A172 (cell line): ENCODE results near the gene ADAMTS18. TPM values are rescaled to one million over a fixed set of nuclear protein-coding genes. Genes with fewer than 3 reads are reported as not detected.
"Not testable (repeated sequence)": the region's sequence is repeated elsewhere in the genome, so short reads cannot be mapped to it uniquely, and the experiment has no call there.

Experiments used
- DNase-seq: peaks from one replicate; pipeline ENCODE4 v3.0.0-alpha.2; 2015; ENCODE audit warnings: low spot score
- total RNA-seq: library from RNA; depleted of rRNA; stranded (reverse); fragments of >200 nt; shearing (Covaris generic); gene quantifications from 2 replicates; pipeline ENCODE4 v1.2.3, GENCODE V29; 2014; rRNA removed

The ADAMTS18 gene, protein sequence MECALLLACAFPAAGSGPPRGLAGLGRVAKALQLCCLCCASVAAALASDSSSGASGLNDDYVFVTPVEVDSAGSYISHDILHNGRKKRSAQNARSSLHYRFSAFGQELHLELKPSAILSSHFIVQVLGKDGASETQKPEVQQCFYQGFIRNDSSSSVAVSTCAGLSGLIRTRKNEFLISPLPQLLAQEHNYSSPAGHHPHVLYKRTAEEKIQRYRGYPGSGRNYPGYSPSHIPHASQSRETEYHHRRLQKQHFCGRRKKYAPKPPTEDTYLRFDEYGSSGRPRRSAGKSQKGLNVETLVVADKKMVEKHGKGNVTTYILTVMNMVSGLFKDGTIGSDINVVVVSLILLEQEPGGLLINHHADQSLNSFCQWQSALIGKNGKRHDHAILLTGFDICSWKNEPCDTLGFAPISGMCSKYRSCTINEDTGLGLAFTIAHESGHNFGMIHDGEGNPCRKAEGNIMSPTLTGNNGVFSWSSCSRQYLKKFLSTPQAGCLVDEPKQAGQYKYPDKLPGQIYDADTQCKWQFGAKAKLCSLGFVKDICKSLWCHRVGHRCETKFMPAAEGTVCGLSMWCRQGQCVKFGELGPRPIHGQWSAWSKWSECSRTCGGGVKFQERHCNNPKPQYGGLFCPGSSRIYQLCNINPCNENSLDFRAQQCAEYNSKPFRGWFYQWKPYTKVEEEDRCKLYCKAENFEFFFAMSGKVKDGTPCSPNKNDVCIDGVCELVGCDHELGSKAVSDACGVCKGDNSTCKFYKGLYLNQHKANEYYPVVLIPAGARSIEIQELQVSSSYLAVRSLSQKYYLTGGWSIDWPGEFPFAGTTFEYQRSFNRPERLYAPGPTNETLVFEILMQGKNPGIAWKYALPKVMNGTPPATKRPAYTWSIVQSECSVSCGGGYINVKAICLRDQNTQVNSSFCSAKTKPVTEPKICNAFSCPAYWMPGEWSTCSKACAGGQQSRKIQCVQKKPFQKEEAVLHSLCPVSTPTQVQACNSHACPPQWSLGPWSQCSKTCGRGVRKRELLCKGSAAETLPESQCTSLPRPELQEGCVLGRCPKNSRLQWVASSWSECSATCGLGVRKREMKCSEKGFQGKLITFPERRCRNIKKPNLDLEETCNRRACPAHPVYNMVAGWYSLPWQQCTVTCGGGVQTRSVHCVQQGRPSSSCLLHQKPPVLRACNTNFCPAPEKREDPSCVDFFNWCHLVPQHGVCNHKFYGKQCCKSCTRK (N-terminal part only)
- not detected in 2 replicates for total RNA-seq

DNA sequence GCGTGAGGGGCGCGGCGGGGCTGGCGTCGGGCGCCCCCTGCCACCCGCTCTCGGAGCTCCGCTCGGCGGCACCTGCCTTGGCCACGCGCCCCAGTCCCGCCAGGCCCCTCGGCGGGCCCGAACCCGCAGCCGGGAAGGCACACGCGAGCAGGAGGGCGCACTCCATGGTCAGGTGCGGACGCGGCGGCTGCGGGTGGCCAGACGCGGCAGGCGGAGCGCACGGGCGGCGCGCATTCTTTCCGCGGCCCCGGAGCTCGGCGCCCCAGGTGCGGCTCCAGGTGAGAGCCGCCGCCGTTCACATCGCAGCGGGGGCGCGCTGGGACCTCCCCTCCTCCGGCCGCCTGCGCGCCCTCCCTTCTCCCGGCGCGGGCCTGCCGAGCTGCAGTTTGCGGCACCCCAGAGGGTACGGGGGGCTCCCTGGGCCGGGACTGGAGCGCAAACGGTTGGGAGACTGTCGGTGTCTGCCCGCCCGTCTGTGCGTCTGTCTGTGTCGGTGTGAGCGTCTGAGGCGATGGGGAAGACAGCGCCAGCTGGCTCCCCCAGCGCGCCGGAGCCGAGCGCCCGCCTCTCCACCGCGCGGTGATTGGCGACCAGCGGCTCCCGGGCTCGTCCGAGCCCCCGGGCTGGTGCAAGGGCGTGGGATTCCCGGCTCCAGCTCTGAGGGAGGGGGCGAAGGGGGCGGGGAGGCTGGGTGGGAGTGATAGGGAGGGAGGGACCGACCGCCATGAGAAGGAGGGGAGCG is at the start of gene ADAMTS18:
ADAMTS18 (minus strand) TSS at position 505 of the 742 bp plus-strand sequence; CDS start at position 166, 339 bp downstream.
- no peak for DNase-seq

DNA sequence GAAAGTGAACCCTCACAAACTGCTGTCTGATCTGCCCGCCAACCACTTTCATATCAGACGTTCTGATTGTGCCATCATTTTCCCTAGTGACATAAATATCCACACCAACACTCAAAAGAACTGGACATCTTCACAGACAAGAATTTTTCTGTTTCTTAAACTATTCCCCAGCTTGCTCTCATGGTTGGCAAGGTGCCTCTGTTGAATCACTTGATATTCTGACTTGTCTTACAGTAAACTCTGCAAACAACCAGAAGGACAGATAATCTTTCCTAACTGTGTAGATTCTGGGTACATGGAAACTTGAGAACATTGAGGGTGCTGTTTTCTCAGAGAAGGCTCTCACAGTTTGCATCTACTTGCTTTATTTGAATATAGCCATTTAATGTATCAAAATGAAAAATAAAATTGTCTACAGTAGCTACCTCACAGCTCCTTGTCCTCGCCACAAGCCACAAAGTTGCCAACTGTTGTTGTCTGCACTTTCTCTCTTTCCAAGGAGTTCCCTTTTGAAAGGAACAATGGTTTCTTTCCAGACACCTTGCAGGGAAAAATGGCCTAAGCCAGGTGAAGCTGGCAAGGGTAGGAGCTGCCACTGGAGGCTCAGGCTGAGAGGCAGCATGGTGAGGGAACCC is 46.0 kb upstream of the ADAMTS18 start:
- no peak for DNase-seq

DNA sequence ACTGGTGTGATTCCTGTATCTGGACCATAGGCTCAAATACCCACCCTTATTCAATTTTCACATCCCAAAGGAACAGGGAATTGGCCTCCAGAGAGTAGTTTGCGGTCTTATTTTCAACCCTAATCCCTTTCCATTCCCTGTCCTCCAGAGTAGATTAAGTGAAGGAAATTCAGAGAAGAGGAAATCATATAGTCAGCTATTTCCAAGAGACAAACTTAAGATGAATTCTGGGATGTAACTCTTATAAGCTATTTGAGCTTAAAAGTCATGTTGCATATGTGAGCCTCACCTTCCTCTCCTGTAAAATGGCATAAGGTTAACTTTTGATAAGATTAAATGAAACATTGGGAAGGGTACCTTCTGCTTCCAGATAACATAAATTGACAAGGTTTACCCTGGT is 37.4 kb upstream of the ADAMTS18 start:
- no peak for DNase-seq

DNA sequence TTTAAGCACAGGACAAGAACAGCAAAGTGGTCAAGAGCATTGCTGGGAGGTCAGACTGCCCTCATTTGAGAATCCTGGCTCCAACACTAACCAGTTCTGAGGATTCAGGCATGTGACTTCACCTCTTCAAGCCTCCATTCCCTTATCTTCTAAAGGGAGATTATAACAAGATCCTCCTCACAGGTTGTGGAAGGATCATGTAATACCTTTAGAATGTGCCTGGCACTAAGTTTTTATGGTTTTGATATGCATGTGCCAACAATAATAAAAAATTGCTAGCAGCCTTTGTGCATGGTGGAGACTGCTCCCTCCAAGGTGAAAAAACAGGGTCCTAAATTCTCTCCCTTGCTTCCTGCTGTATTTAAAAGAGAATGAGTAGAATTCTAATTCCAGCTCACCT is 36.0 kb upstream of the ADAMTS18 start:
- DNase-seq = no peak

DNA sequence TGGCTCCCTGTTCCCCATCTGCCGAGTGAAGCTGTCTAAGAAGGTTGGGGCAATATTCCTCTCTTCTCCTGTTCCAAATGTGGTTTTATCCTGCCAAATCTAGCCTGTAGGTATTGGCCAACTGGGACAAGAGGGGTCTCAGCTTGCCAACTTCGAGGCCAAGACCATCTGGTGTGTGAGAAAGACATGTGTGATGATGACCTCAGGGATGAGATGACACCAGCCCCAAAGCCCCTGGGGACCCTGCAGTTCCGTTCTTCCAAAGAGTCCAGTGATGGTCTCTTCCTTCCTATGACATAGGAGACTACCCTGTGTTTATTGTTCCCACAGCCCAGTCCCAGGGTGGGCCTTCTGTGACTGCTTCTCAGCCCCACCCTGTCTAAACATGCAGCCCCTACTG is 34.8 kb upstream of the ADAMTS18 start:
- DNase-seq = no peak

DNA sequence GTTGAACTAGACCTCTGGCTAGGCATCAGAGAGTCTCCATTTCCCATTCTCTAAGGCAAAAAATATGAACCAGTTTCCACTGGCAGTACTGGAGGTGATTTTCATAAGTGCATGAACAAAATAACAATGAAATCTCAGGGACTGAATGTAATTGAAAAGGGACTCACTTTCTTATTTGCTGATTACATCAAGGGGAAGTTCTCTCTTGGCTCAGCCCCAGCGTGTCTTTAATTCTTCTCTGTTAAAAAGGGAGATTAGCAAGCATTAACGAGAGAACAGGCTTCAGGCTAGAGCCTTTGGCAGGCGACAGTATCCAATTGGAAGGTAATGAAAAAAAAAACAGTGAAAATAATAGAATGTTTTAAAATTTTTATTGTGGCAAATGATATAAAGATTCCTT is 34.0 kb upstream of the ADAMTS18 start:
- DNase-seq = no peak

DNA sequence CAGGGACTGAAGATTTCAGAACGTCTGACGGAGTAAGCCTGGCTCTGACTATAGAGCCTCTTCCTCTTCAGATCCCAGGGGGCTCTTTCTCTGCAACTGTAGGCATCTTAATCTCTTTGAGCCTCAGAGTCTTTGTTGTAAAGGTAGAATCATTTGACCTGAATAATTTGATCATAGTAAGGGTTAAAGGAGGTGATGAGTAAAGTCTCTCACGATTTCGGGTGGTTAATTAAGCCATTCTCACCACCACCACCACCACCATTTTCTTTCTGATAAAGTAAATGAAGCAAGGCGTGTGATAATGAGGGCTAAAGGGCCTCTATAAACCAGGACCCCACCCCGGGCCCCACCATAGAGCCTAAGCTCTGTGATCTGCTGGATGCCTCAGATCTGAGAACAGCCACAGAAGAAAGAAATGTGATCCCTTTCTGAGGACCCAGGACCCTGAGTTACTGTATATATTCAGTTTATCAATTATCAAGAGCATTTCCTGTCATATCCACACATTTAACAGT is 33.0 kb upstream of the ADAMTS18 start:
- no peak for DNase-seq

DNA sequence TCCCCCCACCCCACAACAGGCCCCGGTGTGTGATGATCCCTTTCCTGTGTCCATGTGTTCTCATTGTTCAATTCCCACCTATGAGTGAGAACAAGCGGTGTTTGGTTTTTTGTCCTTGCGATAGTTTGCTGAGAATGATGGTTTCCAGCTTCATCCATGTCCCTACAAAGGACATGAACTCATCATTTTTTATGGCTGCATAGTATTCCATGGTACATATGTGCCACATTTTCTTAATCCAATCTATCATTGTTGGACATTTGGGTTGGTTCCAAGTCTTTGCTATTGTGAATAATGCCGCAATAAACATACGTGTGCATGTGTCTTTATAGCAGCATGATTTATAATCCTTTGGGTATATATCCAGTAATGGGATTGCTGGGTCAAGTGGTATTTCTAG is 28.8 kb upstream of the ADAMTS18 start:
- not testable (repeated sequence) for DNase-seq

DNA sequence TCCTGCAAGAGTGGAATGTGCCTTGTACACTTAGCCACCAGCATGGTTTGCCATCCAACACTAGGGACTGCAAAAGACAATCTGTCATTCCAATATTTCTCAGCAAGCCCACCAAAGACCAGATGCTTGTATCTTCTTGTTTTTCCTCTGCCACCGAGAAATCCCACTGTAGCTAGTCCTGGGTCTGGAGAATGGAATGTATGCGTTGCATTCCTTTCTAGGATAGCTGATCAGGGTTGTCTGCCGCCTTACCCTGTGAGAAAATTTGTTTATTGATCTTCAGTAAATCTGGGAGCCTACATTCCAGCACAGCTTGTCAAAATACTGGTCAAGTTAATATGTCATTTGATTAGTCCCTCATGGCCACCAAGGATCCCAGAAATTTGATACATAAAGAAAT is 28.1 kb upstream of the ADAMTS18 start:
- no peak for DNase-seq

DNA sequence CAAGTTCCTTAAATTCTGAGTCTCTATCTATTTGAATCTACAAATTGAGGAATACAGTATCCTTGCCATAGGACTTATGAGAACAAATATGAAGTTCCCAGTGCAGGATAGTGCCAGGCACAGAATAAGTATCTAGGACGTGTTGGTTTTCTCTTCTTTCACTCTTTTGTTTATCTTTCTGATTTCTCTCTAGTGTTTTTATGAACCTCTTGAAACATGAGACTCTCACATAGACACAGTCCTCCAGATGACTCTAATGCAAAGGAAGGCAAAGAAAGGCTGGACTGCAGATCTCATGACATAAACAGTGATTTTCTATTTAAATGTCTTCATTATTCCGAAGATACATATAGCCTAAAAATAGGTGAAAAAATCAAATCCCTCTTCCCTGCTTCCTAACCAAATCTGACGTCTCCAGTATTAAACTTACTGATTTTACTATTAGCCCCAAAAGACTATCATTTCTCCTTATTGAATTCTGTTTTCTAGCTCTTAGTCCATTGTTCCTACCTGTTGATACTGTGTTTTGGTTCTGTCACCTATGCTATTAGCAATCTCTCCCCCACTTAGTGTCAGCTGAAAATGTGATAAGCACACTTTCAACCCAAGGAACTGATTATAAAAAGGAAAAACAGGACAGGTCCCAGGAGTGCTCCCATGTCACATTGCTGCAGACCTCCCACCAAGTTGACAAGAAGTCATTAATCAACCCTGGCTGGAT is 24.9 kb upstream of the ADAMTS18 start:
- DNase-seq = no peak

DNA sequence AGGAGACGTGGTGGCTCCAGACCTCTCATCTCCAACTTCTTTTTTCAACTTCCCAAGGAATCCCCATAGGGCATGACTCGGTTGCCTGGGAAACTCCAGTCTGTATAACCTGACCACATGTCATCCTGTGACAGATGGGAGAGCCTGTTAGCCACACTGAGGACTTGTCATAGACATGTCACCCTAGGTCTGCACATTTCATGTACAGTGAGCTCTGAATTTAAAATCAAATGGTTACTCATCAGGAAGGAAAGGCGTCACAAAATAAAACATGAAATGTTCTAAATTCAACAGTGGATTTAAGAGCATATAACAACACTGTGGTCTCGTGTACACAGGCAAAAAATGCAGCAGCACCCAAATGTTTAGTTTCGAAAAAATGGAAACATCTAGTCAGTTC is 22.2 kb upstream of the ADAMTS18 start:
- peak; percentile 16 for DNase-seq

DNA sequence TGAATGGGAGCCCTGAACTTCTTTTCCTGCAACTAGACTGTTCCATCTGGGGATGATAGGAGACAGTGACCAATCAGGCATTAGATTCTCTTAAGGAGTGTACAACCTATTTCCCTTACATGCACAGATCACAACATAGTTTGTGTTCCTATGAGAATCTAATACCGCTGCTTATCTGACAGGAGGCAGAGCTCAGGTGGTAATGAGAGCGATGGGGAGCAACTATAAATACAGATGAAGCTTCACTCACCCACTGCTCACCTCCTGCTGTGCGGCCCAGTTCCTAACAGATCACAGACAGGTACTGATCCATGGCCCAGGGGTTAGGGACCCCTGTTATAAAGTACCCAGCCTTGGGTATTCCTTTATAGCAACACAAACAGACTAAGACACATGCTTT is 17.4 kb upstream of the ADAMTS18 start:
- no peak for DNase-seq

DNA sequence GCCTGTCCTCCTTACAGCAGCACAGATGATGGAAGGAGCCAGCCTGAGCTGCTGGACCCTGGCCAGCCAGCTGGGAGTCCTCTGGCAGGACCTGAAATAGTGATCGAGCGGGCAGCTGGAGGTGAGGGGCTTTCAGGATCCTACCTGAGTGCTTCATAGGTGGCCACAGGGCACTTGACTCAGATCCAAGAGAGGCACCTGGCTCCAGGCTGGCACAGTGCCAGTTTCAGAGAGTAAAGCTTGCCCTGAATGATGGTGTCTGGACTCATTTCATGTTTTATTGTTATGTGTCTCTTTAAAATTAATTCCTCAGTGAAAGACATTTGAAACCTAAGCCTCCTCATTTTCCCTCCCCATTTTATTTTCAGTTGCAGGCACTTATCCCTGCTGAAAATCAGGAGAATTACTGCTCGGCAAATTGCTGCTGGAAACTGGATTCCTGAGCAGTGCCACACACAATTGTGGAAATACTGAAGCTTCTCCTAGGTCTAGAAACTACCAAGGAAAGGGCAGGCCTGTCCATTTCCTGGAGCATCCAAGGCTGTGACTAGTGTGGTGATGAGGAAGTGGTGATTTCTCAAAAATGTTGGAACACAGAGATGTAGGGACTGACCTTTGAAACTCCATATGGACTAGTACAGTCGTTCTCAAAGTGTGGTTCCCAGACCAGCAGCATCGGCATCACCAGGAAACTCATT is 16.1 kb upstream of the ADAMTS18 start:
- DNase-seq = no peak

DNA sequence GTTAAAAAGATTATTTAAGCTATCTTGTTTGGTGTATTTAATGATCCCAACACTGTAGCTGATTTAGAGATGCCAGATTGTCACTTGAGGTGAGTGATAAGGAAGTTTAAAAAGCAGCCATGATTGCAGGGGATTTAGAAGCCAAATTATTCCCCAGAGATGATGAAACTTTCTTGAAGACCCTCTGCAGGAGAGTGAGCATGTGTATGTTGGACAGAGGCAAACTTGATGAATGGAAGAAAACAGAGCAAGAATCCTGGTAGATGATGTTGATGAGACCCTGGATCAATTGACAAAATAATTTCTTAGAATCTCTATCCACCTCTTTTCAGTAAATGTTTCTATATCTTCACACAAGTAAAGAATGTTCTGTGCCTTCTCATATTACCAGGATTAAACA is 14.4 kb upstream of the ADAMTS18 start:
- no peak for DNase-seq

DNA sequence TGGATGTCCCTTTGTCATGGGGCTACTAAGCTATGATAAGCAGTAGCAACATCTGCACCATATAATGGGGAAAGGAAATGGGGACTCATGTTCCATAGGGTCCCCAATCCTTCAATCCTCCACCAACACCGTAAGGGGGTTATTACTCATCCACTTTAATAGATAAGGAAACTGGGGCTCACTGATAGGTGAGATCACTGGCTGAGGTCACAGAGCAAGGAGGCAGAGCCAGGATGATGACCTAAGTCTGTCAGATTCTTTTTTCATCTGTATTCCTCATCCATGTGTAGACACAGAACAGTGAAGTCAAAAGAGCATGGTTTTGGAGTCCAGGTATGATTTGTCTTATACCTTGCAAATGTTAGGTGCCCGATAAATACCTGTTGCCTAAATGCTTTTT is 10.5 kb upstream of the ADAMTS18 start:
- DNase-seq = no peak

DNA sequence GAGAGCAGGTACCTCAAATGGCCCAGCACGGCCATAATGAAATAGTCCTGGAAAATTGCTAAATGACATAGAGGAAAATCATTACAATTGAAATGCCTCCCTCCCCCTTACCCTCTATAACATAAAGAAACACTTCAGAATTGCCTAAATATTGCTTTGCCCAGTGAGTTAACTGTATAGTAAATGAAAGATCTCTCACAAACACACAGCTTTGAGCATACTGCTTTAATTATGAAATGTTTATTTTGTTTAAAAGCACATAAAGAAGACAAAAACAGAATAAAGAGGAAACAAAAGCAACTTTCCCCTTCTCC is 9.3 kb upstream of the ADAMTS18 start:
- DNase-seq = no peak

DNA sequence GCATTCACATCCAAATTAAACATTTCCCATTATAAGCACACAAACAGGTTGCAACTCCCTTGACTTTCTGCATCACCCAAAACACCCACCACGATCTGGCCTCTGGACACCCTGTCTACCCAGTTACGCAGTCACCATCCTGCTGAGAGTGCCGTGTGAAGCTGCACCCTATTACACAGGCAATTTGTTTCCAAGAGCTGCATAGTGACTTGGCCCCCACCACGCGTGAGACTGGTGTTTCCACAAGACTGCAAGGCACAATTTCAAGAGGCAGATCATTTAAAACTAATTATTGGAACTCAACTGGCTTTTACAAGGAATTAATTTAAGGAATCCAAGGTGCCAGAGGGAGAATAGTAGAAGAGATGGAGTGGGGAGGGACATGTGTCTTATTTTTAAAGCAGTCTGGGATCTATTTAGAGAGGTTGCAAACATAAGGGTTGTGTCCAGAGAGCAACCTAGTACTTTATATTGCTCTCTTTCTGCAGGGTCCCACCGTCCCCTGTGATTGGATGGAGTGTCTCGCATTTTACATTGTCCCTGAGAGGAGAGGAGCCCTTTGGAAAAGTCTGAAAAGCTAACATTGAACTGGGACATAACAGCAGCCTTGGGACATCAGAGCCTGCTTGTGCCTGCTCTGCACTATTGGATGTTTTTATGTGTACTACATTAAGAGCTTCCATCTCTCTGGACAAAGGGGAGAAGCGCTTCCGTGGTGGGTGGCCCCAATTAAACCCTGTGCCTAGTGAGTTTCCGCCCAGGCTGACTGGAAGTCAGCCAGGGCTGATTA is 8.7 kb upstream of the ADAMTS18 start:
- DNase-seq = no peak

DNA sequence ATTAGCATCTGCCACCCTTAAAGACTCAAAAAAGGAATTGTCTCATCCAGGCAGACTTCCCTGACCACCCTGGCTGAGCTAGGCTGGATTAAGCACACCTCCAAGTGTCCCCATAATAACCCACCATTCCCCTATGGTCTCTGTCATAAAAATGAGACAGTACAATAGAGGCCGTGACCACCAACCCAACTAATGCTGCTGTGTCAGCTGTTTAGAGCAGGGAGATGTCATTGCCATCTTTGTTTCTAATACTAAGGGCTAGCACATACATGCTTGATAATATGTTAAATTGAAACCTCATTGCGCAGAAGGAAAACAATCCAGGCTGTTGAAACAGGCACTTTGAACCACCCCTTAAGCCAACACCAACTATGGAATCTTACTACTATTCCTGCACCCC is 7.2 kb upstream of the ADAMTS18 start:
- DNase-seq = no peak

DNA sequence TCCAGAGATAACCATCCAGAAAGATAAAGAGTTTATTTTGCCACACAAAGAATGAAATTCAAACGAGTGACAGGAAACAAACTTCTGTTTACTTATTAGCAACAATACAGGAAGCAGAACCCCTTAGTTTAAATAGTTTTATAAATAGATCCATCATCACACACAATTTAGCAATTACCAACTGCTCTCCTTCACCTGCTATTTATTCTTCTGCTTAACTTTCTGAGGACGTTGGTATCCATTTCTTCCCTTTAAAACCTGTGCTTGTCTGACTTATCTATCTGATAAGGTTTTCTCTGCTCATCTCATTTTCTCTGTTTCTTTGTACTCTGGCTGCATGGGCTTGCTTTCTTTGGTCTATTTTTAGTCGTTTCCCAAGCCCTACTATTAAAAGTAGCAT is 4.3 kb upstream of the ADAMTS18 start:
- DNase-seq = no peak
